Measurements from ENCODE around the gene USP46. TPM values are rescaled to one million over a fixed set of nuclear protein-coding genes. Genes with fewer than 3 reads are reported as not detected.
A peak's percentile ranks its signal among the peaks of the same experiment; 100 is the strongest.

USP46 gene
- total and polyA plus RNA-seq, 12 donors, result 4.8 to 113 (median 65.8) TPM

GRCh38 chr4:52664479-52664878, 5.4 kb upstream of the USP46 start:
- intact Hi-C loops (cut with DNase I), result loop anchor here in 5 of 10 donors (5.0 to 10.0 kb wide), 5 partner anchors 43 to 318 kb away; no protein-coding TSS in a partner anchor
- no peak overlapping the region for H3K27ac ChIP-seq
- ATAC-seq (no peak), DNase-seq (no peak)
- no peak overlapping the region for H3K4me3 ChIP-seq
- TF ChIP-seq CTCF (IDR thresholded peaks at IDR 0.05), result no peak
- no peaks in the 10 kb centered on the region for H3K27me3 ChIP-seq
- peaks cover 0 to 5% (median 0%) of the 10 kb centered on the region in 11 donors for H3K9me3 ChIP-seq
- H3K36me3 ChIP-seq, result peaks cover 0 to 8% (median 0%) of the 10 kb centered on the region in 9 donors
- H3K4me1 ChIP-seq, result peaks cover 0 to 29% (median 25%) of the 10 kb centered on the region in 9 donors

- peaks cover 0 to 42% (median 29%) of the 10 kb centered on the region in 9 donors for H3K4me1 ChIP-seq
- ATAC-seq, result no peak
Measured at GRCh38 chr4:52661966-52662690, 3.0 kb upstream of the USP46 start.

GRCh38 chr4:52660643-52661042, 1.5 kb upstream of the USP46 start:
- no peak for DNase-seq

More at GRCh38 chr4:52661966-52662690, 3.0 kb upstream of the USP46 start:
- intact Hi-C loops (cut with DNase I), result loop anchor here in 5 of 10 donors (2.0 to 10.0 kb wide), 6 partner anchors 45 to 320 kb away; no protein-coding TSS in a partner anchor
- no peak overlapping the region for H3K4me3 ChIP-seq
- 70 to 72% methylated on average over 4 of the region's 4 CpGs for WGBS, 2 donors
- DNase-seq, result no peak
- H3K27ac ChIP-seq, result peak overlapping the region in 8 of 10 donors; percentile 26 to 98 (median 50)
- H3K27me3 ChIP-seq, result no peaks in the 10 kb centered on the region
- no peak for TF ChIP-seq CTCF (IDR thresholded peaks at IDR 0.05)
- peaks cover 0 to 8% (median 0%) of the 10 kb centered on the region in 9 donors for H3K36me3 ChIP-seq
- peaks cover 0 to 5% (median 0%) of the 10 kb centered on the region in 11 donors for H3K9me3 ChIP-seq

More at GRCh38 chr4:52660643-52661042, 1.5 kb upstream of the USP46 start:
- H3K27ac ChIP-seq, result peak overlapping the region in 8 of 10 donors; percentile 95 to 100 (median 99)
- peaks cover 0 to 5% (median 0%) of the 10 kb centered on the region in 11 donors for H3K9me3 ChIP-seq
- intact Hi-C loops (cut with DNase I), result loop anchor here in 5 of 10 donors (2.0 to 10.0 kb wide), 6 partner anchors 47 to 322 kb away; no protein-coding TSS in a partner anchor
- H3K4me1 ChIP-seq, result peaks cover 0 to 57% (median 41%) of the 10 kb centered on the region in 9 donors
- WGBS, 2 donors, result 93 to 94% methylated on average over 6 of the region's 6 CpGs
- peak overlapping the region in 5 of 10 donors; percentile 78 to 93 (median 84) for H3K4me3 ChIP-seq
- ATAC-seq, result no peak
- no peaks in the 10 kb centered on the region for H3K27me3 ChIP-seq
- H3K36me3 ChIP-seq, result peaks cover 0 to 8% (median 0%) of the 10 kb centered on the region in 9 donors
- no peak for TF ChIP-seq CTCF (IDR thresholded peaks at IDR 0.05)
